GM23338 (cell line): Measurements from ENCODE around the gene CROCC2.

Source experiments
- CREB1 ChIP-seq: fragments of 250-450 bp; sonication (Bioruptor Pico); IDR thresholded peaks from 2 replicates; pipeline ENCODE4 v1.5.0; 2020; ENCODE audit warnings: low read depth, mild to moderate bottlenecking, moderate library complexity
- CTCF ChIP-seq, 2 experiments: fragments of 200-600 bp in 1 of 2; sonication (generic) in 1 of 2; conservative IDR thresholded peaks; 2 replicates each; pipeline versions ENCODE4 v1.5.1 to v1.6.1; 2016 to 2017; ENCODE audit warnings: antibody characterized with exemption in 2 of 2, low read depth in 2 of 2, mild to moderate bottlenecking in 2 of 2, moderate library complexity in 1 of 2
- ETS1 ChIP-seq: IDR thresholded peaks from 2 replicates; pipeline ENCODE4 v1.6.1; 2016; ENCODE audit warnings: antibody characterized with exemption
- EZH2 ChIP-seq: fragments of 200-600 bp; sonication (generic); IDR thresholded peaks from one replicate; pipeline ENCODE4 v1.8.0; 2017; ENCODE audit warnings: antibody characterized with exemption, mild to moderate bottlenecking, low read depth; ENCODE audit not compliant: unreplicated experiment
- EZH2phosphoT487 ChIP-seq: fragments of 200-600 bp; sonication (generic); IDR thresholded peaks from one replicate; pipeline ENCODE4 v1.8.1; 2018; ENCODE audit warnings: antibody characterized with exemption; ENCODE audit not compliant: unreplicated experiment
- JUNB ChIP-seq: IDR thresholded peaks from one replicate; pipeline ENCODE4 v1.6.1; 2016; ENCODE audit warnings: antibody characterized with exemption; ENCODE audit not compliant: unreplicated experiment
- NANOG ChIP-seq: IDR thresholded peaks from 2 replicates; pipeline ENCODE4 v1.6.1; 2016; ENCODE audit warnings: antibody characterized with exemption, borderline replicate concordance
- POLR2AphosphoS5 ChIP-seq: IDR thresholded peaks from 2 replicates; pipeline ENCODE4 v1.6.1; 2016; ENCODE audit warnings: antibody characterized with exemption, low read depth
- REST ChIP-seq: IDR thresholded peaks from one replicate; pipeline ENCODE4 v1.6.1; 2018; ENCODE audit warnings: antibody characterized with exemption; ENCODE audit not compliant: unreplicated experiment

- TF ChIP-seq CTCF (conservative IDR thresholded peaks at IDR 0.05; ENCODE audit: low read depth in 2 of 2) (no peak), JUNB (no peak), EZH2phosphoT487 (no peak), CREB1 (no peak), ETS1 (no peak), EZH2 (no peak), REST (no peak), NANOG (no peak), POLR2AphosphoS5 (no peak; the same call in 1 of the 2 replicates)
Measured at GRCh38 chr2:241010531-241011295, 104.6 kb downstream of the CROCC2 start.
